Karpas-422 (cell line): ENCODE data around the gene MLH3. TPM values are rescaled to one million over a fixed set of nuclear protein-coding genes. Genes with fewer than 3 reads are reported as not detected.
"Not testable (repeated sequence)": the region's sequence is repeated elsewhere in the genome, so short reads cannot be mapped to it uniquely, and the experiment has no call there.

Experiments used
- DNase-seq: peaks from one replicate; pipeline ENCODE4 v3.0.0-alpha.2; 2015
- H2AFZ ChIP-seq: fragments of 200-600 bp; sonication (generic); 2 replicates; pipeline ENCODE4 v1.6.1; 2014; ENCODE audit warnings: antibody characterized with exemption, low read length, mixed read lengths
- H3K27ac ChIP-seq: fragments of 200-600 bp; sonication (generic); 2 replicates; pipeline ENCODE4 v1.5.1; 2014; ENCODE audit warnings: mild to moderate bottlenecking, low read length, moderate library complexity
- H3K27me3 ChIP-seq: fragments of 200-600 bp; sonication (generic); 2 replicates; pipeline ENCODE4 v1.6.1; 2014; ENCODE audit warnings: low read length, mixed read lengths
- H3K36me3 ChIP-seq: fragments of 200-600 bp; sonication (generic); 2 replicates; pipeline ENCODE4 v1.6.1; 2014; ENCODE audit warnings: low read length, mixed read lengths; ENCODE audit not compliant: insufficient read depth
- H3K4me1 ChIP-seq: fragments of 200-600 bp; sonication (generic); 2 replicates; pipeline ENCODE4 v1.6.1; 2014; ENCODE audit warnings: mild to moderate bottlenecking, low read length, mixed read lengths
- H3K4me2 ChIP-seq: fragments of 200-600 bp; sonication (generic); 2 replicates; pipeline ENCODE4 v1.6.1; 2014; ENCODE audit warnings: low read length, low read depth, mild to moderate bottlenecking; ENCODE audit not compliant: poor library complexity, severe bottlenecking
- H3K4me3 ChIP-seq: fragments of 200-600 bp; sonication (generic); 2 replicates; pipeline ENCODE4 v1.5.1; 2014; ENCODE audit warnings: mild to moderate bottlenecking, antibody characterized with exemption, low read length, mixed read lengths
- H3K79me2 ChIP-seq: fragments of 200-600 bp; sonication (generic); 2 replicates; pipeline ENCODE4 v1.6.1; 2014; ENCODE audit warnings: mild to moderate bottlenecking, low read length, mixed read lengths
- H3K9ac ChIP-seq: fragments of 200-600 bp; sonication (generic); 2 replicates; pipeline ENCODE4 v1.6.0; 2014; ENCODE audit warnings: low read length
- H3K9me2 ChIP-seq: fragments of 200-600 bp; sonication (generic), shearing (Covaris generic); replicated peaks from 2 replicates; pipeline ENCODE4 v1.6.0; 2014; ENCODE audit warnings: mild to moderate bottlenecking, low read length, moderate library complexity; ENCODE audit not compliant: insufficient read depth
- H3K9me3 ChIP-seq: fragments of 300-700, 200-600 bp; sonication (generic); 2 replicates; pipeline ENCODE4 v1.6.1; 2014; ENCODE audit warnings: low read length, mixed read lengths
- H4K20me1 ChIP-seq: fragments of 200-600 bp; sonication (generic); 2 replicates; pipeline ENCODE4 v1.6.1; 2014; ENCODE audit warnings: mild to moderate bottlenecking, antibody characterized with exemption, low read length, low read depth; ENCODE audit not compliant: insufficient read depth
- total RNA-seq: library from RNA; depleted of rRNA; stranded (reverse); fragments of >200 nt; shearing (Covaris generic); gene quantifications from 2 replicates; pipeline ENCODE4 v1.2.3, GENCODE V29; 2014; ENCODE audit warnings: low replicate concordance

MLH3 gene
- total RNA-seq, 1 experiment from 2014 or later, result 71.5 TPM

GRCh38 chr14:75003250-75004027 lies 47.8 kb downstream of the MLH3 start:
- Histone ChIP-seq H3K27ac (peak overlapping the region; percentile 23; the same call in 1 of the 2 replicates), H3K36me3 (peaks cover 31% of the 10 kb centered on the region; the same call in 1 of the 2 replicates), H3K4me3 (peak overlapping the region; percentile 89), H3K4me2 (peak overlapping the region; percentile 94), H4K20me1 (peaks cover 2% of the 10 kb centered on the region; the same call in 1 of the 2 replicates), H3K9ac (peak overlapping the region; percentile 87), H3K9me2 (no peaks in the 10 kb centered on the region), H3K79me2 (peaks cover 20% of the 10 kb centered on the region), H3K9me3 (peaks cover 5% of the 10 kb centered on the region; the same call in 1 of the 2 replicates), H2AFZ (0 out of 2 replicates have a peak overlapping the region, but pooled peaks have one; percentile 39), H3K4me1 (peaks cover 17% of the 10 kb centered on the region), H3K27me3 (no peaks in the 10 kb centered on the region)
- DNase-seq, result peak; percentile 65

GRCh38 chr14:75002392-75003249 lies 48.6 kb downstream of the MLH3 start, which contains the start of gene EIF2B2:
EIF2B2 (plus strand) TSS chr14:75002921; CDS start chr14:75002991, 70 bp downstream.
- Histone ChIP-seq H3K27me3 (no peaks in the 10 kb centered on the region), H4K20me1 (peaks cover 2% of the 10 kb centered on the region; the same call in 1 of the 2 replicates), H3K27ac (peak within 1 kb of the TSS; percentile 23; the same call in 1 of the 2 replicates), H2AFZ (peak within 1 kb of the TSS; percentile 76), H3K36me3 (peaks cover 27% of the 10 kb centered on the region; the same call in 1 of the 2 replicates), H3K4me2 (peak within 1 kb of the TSS; percentile 94), H3K4me1 (peaks cover 17% of the 10 kb centered on the region), H3K79me2 (peaks cover 20% of the 10 kb centered on the region), H3K9me2 (no peaks in the 10 kb centered on the region), H3K9ac (peak within 1 kb of the TSS; percentile 87), H3K9me3 (peaks cover 5% of the 10 kb centered on the region; the same call in 1 of the 2 replicates), H3K4me3 (peak within 1 kb of the TSS; percentile 89)
- DNase-seq, result peak; percentile 100

GRCh38 chr14:75001899-75002298 lies 49.4 kb downstream of the MLH3 start:
- peak overlapping the region; percentile 76; the same call in 1 of the 2 replicates for H2AFZ ChIP-seq
- peak overlapping the region; percentile 69 for H3K9ac ChIP-seq
- H3K4me2 ChIP-seq, result peak overlapping the region; percentile 94
- H3K27ac ChIP-seq, result peak overlapping the region; percentile 22; the same call in 1 of the 2 replicates
- H3K9me2 ChIP-seq, result no peaks in the 10 kb centered on the region
- peaks cover 2% of the 10 kb centered on the region; the same call in 1 of the 2 replicates for H4K20me1 ChIP-seq
- peak overlapping the region; percentile 89 for H3K4me3 ChIP-seq
- no peak for DNase-seq
- H3K79me2 ChIP-seq, result peaks cover 20% of the 10 kb centered on the region
- H3K36me3 ChIP-seq, result peaks cover 20% of the 10 kb centered on the region; the same call in 1 of the 2 replicates
- H3K9me3 ChIP-seq, result peaks cover 5% of the 10 kb centered on the region; the same call in 1 of the 2 replicates
- H3K27me3 ChIP-seq, result no peaks in the 10 kb centered on the region
- H3K4me1 ChIP-seq, result peaks cover 17% of the 10 kb centered on the region

DNA sequence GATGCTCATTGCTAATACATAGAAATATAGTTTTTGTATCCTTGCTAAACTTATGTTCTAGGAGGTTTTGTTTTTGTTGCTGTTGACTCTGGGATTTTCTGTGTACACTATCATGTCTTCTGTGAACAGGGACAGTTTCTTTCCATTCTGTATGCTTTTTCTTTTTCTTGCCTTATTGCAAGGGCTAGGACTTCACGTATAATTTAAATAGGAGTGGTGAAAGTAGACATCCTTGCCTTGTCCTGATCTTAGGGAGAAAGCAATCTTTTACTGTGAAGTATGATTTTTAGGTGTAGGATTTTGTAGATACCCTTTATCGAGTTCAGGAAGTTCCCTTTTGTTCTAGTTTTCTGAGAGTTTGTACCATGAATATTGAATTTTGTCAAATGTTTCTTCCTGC lies 50.0 kb downstream of the MLH3 start:
- Histone ChIP-seq H3K79me2 (peaks cover 20% of the 10 kb centered on the region), H4K20me1 (peaks cover 2% of the 10 kb centered on the region; the same call in 1 of the 2 replicates), H3K4me3 (no peak overlapping the region), H3K27ac (no peak overlapping the region), H3K4me1 (peaks cover 17% of the 10 kb centered on the region), H3K27me3 (no peaks in the 10 kb centered on the region), H3K9me2 (no peaks in the 10 kb centered on the region), H3K9ac (no peak overlapping the region), H3K9me3 (peaks cover 5% of the 10 kb centered on the region; the same call in 1 of the 2 replicates), H3K36me3 (peaks cover 13% of the 10 kb centered on the region; the same call in 1 of the 2 replicates), H3K4me2 (no peak overlapping the region), H2AFZ (no peak overlapping the region)
- DNase-seq, result no peak

- H3K36me3 ChIP-seq, H3K9ac ChIP-seq, H3K9me2 ChIP-seq, H3K79me2 ChIP-seq, H3K9me3 ChIP-seq, H2AFZ ChIP-seq, H3K27me3 ChIP-seq, H3K4me3 ChIP-seq, H3K4me2 ChIP-seq, H3K4me1 ChIP-seq, H3K27ac ChIP-seq, H4K20me1 ChIP-seq, DNase-seq: not testable (repeated sequence)
Observed at GRCh38 chr14:74995781-74996180, 55.5 kb downstream of the MLH3 start.

DNA sequence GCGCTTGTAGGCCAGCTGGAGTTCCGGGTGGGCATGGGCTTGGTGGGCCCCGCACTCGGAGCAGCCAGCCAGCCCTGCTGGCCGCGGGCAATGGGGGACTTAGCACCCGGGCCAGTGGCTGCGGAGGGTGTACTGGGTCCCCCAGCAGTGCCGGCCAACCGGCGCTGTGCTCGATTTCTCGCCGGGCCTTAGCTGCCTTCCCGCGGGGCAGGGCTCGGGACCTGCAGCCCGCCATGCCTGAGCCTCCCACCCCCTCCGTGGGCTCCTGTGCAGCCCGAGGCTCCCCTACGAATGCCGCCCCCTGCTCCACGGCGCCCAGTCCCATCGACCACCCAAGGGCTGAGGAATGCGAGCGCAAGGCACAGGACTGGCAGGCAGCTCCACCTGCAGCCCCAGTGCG lies 57.1 kb downstream of the MLH3 start:
- not testable (repeated sequence) for DNase-seq, H3K27ac ChIP-seq, H4K20me1 ChIP-seq, H2AFZ ChIP-seq, H3K4me1 ChIP-seq, H3K36me3 ChIP-seq, H3K9me3 ChIP-seq, H3K4me3 ChIP-seq, H3K9ac ChIP-seq, H3K4me2 ChIP-seq, H3K9me2 ChIP-seq, H3K79me2 ChIP-seq, H3K27me3 ChIP-seq

DNA sequence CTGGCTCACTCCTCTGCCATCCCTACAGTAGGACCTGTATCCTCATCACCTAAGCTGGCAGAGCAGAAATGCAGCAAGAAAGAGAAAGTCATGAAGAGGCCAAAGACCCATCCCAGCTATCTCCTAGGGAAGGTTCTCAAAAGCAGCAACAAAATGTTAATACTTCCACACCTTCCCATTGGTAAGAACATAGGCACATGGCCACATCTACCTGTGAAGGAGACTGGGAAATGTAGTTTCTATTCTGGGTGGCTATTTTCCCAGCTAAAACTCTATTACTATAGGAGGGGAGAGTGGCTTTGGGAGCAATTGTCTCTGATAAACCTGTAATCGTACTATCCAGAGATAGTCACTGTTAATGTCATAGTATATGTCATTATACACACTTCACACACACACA lies 62.3 kb downstream of the MLH3 start:
- Histone ChIP-seq H3K79me2 (no peaks in the 10 kb centered on the region), H3K4me1 (no peaks in the 10 kb centered on the region), H3K9me2 (no peaks in the 10 kb centered on the region), H3K27me3 (no peaks in the 10 kb centered on the region), H4K20me1 (no peaks in the 10 kb centered on the region), H3K9me3 (no peaks in the 10 kb centered on the region), H3K36me3 (no peaks in the 10 kb centered on the region), H3K4me2 (no peak overlapping the region), H3K4me3 (no peak overlapping the region), H2AFZ (no peak overlapping the region), H3K9ac (no peak overlapping the region), H3K27ac (no peak overlapping the region)
- no peak for DNase-seq

GRCh38 chr14:74988131-74988530 lies 63.1 kb downstream of the MLH3 start:
- Histone ChIP-seq H3K4me1 (no peaks in the 10 kb centered on the region), H2AFZ (no peak overlapping the region), H3K4me2 (no peak overlapping the region)

More at GRCh38 chr14:74988131-74988530, 63.1 kb downstream of the MLH3 start:
- DNase-seq, result no peak
- H3K27me3 ChIP-seq, result no peaks in the 10 kb centered on the region
- no peaks in the 10 kb centered on the region for H3K79me2 ChIP-seq
- no peak overlapping the region for H3K9ac ChIP-seq
- H4K20me1 ChIP-seq, result no peaks in the 10 kb centered on the region
- no peaks in the 10 kb centered on the region for H3K9me3 ChIP-seq
- H3K9me2 ChIP-seq, result no peaks in the 10 kb centered on the region
- H3K27ac ChIP-seq, result no peak overlapping the region
- no peaks in the 10 kb centered on the region for H3K36me3 ChIP-seq
- no peak overlapping the region for H3K4me3 ChIP-seq
